NCI-H187 (cell line): Measurements from ENCODE around the gene MIGA2.

ENCODE experiments used
- DNase-seq, 2 experiments: peaks; one replicate each; lab custom pipeline; 2025; lab: John Stamatoyannopoulos, UW

MIGA2 gene

DNA sequence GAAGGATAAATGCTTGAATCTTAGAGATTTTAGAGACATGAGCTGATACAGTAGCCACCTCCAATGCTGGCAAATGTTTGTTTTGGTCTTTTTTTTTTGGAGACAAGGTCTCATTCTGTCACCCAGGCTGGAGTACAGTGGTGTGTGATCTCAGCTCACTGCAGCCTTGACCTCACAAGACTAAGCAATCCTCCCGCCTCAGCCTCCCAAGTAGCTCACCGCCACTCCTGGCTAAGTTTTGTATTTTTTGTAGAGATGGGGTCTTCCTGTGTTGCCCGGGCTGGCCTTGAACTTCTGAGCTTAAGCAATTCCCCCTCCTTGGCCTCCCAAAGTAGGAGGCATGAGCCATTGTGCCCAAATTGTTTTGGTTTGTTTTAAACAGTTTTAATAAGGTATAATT, 37.7 kb downstream of the MIGA2 start:
- no peak for DNase-seq

DNA sequence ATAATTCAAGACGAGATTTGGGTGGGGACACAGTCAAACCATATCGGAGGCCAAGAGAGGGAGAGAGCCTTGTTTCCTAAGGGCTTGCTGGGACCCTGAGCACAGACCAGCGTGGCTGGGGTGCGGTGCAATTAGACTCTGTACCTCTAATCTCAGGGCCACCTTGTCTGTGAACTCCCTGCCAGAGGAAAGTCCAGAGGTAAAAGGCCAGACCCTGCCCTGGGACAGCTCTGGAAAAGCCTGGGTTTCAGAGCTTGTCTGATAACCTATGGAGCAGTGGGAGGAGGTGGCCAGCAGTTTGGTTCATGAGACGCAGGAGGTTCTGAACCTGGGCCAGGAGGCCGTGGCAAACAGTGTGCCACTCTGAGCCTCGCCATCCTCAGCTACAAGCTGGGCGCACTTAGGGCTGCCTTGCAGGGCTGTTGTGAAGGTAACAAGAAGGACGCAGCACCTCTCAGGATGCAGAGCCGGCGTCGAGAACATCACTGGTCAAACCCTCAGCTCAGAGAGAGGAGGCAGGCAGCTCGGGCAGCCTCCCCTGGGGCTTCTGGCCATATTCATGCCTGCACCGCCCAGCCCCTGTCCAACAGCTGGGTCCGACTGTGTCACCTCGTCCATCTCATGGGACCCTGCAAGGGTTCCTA, 39.7 kb downstream of the MIGA2 start:
- DNase-seq: no peak

DNA sequence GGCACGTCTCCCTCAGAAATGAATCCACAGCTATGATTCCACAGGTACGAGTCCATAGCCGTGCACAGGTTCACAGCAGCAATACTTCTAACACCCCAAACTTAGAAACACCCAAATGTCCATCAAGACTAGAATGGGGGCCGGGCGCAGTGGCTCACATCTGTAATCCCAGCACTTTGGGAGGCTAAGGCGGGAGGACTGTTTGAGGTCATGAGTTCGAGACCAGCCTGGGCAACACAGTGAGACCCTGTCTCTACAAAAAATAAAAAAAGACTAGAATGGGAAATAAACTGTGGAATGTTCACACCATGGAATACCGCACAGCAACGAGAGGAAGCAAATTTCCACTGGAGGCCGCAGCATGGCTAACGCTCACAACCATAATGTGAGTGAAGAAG, 40.2 kb downstream of the MIGA2 start:
- DNase-seq: no peak

DNA sequence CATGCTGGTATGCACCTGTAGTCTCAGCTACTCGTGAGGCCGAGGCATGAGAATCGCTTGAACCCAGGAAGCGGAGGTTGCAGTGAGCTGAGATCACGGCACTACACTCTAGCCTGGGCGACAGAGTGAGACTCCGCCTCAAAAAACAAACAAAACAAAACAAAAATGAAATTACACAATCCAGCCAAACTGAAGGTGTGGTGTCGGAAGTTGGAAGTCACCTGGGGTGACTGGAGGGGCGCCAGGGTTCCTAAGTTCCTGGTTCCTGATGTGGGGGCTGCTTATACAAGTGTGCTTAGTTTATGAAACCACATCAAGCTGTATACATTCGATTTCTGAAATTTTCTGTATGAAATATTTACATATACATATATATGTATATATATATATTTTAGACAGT, 40.8 kb downstream of the MIGA2 start:
- no peak for DNase-seq

DNA sequence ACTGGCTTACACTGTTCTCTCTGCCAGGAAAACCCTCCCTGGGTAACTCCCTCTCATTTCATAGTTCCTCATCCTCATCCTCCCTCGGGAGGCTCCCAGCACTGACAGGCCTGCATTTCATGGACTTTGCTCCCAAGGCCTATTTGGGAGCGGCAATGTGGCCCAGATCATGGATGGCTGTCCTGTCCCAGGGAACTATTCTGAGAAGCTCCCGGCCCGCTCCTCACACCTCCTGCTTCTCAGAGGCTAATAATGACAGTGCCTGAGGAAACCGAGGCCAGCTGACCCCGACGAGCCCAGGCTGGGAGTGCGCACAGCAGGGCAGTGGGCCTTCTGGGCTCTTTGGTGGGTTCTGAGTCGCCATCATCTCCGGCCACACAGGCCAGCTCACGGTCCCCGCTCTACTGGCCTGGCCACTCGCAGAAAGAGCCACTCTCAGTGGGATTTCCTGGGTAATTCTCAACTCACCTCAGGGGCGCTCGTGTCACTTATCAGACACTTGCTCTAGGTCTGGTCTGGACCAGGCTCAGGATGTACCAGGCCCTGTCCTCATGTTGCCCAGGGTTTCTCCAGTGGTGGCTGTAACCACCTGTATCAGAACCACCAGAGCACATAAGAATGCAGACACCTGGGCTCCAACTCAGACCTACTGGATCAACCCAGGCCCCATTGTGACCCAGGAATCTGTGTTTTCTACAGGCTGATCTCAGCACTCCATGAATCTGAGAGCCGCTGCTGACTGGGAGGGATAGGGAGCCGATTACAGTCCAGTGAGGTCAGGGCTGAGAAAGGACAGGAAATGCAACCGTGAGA, 42.5 kb downstream of the MIGA2 start:
- no peak for DNase-seq

DNA sequence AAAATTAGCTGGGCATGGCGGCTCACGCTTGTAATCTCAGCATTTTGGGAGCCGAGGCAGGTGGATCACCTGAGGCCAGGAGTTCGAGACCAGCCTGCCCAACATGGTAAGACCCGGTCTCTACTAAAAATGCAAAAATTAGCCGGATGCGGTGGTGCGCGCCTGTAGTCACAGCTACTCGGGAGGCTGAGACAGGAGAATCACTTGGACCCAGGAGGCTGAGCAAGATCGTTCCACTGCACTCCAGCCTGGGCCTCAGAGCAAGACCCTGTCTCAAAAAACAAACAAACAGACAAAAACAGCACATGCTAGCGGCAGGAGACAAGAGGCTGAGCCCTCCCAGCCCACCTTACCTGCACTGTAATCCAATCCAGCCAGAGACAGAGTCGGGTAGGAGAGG, 43.4 kb downstream of the MIGA2 start:
- no peak for DNase-seq

DNA sequence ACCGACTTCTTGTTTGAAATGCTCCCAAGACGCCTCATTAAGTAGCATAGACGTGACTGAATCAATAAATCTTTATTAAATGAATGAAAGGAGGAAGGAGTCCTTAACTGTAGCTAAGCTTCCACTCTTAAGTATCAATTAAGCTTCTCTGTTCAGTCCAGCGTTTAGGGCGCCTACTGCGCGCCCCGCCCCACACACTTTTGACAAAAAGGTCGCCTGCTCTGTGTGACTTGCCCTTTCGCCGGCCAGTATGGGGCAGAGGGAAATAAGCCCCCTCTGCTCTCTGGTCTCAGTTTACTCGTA, 43.8 kb downstream of the MIGA2 start:
- no peak for DNase-seq

DNA sequence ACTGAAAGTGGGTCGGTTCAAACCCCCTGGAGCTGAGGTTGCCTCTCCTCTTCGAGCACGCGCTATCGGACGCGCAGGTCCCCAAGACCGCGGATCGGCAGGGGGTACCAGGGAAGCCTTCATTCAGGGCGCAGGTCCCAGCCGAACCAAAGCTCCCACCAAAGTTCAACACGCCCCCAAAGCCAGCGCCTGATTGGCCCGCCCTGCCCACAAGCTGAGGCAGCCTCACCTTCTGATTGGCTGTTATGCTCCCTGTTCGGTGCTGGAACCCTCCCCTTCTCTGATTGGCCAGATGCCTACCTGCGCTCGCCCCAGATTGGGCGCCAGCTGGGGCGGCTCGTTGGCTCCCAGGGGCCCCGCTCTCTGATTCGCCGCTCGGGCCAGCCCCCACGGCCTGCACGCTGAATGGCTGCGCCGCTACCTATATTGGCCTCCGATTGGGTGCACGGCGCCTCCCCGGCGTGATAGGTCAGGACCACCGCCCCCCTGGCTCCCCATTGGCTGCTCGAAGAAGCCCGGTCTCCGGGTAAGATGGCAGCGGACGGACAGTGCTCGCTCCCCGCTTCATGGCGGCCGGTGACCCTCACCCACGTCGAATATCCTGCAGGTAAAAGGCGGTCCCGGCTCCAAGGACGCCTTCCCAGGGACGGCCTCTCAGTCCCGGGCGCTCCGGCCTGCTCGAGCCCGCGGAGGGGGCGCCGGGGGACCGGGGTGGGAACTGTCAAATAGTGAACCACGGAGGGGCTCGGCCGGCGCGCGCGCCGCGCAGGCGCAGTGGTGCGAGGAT, 44.4 kb downstream of the MIGA2 start, which contains the start of gene DOLPP1:
Gene DOLPP1 (plus strand): TSS at position 511 of the 787 bp plus-strand sequence. CDS start 21 bp downstream, at position 532.
- peak; percentile 76 to 92 for DNase-seq

DNA sequence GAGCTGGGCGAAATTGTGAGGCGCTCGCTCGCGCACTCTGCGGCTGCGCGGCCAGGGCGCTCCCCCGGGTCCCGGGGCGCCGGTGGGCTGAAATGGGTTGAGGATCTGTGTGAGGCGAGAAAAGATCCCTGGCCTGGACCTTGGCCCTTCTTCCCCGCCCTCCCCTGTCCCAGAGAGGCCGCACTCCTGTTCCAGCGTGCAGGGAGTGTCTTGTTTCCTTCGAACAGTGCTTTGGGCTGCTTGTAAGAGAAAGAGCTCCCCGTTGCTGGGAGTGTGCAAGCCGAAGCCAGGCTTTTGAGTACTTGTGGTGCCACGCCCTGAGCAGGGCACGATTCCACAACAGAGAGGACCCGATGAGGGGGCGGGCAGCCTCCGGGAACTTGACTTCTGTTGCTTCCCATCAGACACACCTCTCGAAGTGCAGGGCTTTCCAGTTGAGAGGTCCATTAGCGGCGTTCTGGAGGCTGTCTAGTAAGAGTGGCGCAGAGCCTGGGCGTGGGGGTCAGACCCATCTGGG, 45.0 kb downstream of the MIGA2 start:
- no peak for DNase-seq

DNA sequence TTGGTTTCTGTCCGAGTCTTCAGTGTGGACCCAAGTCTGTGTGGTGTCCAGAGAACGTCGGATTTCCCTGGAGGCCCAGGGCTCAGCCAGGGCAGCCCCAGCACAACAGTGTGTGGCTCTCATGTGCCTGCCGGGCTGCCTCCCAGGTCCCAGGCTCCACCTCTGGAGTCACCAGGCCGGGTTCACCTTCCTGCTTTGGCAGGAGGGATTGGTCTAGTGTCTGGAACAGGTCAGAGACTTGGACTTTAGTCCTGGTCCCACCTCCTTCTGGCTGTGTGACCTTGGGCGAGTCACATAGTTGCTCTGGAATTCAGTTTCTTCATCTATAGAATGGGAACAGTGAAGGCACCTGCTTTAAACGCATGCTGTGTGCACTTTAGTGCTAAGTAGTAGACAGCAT, 47.7 kb downstream of the MIGA2 start:
- DNase-seq: no peak

DNA sequence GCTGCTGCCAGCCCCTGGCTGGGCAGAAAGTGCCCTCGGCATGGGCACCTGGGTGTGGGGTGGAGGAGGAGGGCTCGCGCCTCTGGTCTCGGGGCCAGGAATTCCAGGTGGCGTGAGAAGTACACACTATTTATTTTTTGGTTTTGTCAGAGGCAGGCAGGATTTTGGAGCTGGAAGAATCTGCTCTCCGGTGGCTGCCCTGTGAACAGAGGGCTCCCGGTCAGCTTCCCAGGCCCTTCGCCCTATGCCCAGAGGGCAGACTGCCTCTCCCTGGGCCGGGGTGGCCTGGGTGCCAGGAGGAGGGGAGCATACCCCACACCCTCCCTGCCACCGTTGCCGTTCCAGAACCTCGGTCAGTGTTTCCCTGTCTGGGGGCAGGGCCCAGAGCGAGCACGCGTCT, 52.8 kb downstream of the MIGA2 start:
- no peak for DNase-seq

DNA sequence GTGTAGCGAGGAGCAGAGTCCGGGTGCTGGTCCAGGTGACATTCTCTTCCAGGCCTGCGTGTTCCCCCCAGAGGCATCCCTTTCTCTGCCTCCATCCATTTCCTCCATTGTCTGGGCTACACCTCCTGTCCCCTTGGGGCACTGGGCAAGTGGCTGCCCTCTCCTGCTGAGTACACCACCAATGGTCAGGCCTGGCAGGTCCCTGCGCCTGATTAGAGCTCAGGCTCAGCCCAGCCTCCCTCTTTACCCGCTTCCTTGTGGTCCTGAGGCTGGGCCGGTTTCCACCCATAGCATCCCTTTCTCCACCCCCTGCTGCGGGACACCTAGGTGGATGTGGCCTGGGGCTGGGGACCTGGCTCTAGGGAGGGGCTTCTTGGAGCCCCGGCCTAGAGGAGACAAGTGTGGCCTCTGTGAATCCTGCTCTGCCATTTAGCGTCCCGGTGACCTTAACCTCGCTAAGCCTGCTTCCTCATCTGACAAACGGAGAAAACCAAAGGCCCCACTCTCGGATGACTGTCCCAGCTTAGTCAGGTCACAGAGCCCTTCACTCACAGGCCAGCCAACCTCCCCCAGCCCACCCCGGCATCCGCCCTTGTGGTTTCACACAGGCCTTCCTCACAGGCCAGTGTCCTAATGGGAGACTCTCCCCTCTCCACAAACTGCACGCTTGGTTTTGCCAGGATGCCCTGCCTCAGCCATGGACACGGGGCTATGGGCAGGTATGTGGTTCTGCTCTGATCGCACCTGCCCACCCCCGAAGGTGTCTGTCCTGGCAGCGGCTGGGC, 57.4 kb downstream of the MIGA2 start:
- DNase-seq: no peak

DNA sequence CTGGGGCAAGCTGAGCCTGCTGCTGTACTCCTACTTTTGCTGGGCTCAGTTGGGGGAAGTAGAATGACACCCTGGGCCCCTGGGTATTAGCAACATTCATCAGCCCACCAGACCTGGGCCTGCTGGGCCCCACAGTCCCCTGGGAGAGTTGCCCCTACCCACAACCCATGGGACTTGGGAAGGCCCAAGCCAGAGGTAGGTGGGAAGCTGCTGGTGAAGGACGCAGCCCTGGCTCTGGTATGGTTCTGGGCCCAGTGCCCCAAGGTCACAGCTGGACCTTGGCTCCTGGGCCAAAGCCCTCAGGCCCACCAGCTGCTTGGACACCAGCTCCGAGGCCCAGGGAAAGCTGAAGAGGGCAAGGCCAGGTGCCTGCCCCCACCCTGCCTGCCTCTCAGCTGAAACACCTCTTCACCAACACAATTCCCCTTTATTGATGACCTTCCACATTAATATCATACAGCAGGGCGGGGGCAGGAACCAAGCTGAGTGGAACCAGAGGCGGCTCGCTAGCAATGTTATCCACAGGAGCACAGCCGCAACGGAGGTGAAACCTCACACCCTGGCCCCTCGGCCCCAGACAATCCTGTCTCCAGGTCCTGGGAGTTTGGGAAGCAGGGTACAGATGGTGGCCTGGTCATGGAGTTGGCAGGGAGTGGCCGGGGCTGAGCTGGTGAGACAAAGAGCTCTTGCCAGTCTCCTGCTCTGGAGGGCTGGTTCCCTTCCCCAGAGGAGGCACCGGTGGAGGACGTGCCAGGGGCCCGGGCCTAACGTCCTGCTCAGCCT, 58.2 kb downstream of the MIGA2 start:
- no peak for DNase-seq

DNA sequence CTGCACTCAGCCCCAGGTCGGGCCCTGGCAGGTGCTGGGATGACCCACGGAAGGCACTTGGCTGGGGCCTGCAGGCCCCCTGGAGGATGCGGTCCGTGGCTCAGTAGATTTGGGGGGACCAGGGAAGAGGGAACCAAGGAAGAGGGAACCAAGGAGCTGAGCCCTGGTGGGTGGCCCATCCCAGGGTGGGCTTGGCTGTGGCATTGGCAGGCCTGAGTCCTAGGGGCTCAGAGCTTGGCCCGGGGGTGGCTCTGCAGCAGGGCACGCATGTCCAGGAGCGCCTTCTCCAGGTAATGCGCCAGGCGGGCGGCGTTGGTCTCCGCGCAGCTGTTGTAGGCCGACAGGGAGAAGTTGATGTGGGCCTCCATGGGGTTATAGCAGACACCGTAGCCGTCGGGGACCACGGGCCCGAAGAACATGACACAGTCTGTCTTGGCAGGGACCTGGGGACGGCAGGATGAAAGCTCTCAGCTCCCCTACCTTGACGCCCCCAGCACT, 58.8 kb downstream of the MIGA2 start:
- DNase-seq: no peak

DNA sequence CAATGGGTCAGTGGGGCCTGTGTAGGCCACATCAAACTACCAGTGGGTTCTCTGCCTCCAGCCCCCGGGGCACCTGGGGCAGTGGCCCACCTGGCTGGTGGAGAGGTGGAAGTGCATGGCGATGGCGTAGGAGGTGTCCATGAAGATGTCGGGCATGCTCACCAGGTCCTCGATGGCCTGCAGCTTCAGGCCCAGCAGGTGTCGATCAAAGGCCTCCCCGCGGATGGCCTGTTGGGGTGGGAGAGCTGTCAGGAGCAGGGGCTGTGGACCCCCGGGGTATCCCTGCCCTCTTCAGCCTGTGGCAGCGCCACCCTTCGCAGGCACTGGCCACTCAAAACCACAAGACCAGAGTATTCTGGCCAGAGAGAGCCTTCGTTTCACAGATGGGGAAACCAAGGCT, 59.5 kb downstream of the MIGA2 start:
- no peak for DNase-seq

DNA sequence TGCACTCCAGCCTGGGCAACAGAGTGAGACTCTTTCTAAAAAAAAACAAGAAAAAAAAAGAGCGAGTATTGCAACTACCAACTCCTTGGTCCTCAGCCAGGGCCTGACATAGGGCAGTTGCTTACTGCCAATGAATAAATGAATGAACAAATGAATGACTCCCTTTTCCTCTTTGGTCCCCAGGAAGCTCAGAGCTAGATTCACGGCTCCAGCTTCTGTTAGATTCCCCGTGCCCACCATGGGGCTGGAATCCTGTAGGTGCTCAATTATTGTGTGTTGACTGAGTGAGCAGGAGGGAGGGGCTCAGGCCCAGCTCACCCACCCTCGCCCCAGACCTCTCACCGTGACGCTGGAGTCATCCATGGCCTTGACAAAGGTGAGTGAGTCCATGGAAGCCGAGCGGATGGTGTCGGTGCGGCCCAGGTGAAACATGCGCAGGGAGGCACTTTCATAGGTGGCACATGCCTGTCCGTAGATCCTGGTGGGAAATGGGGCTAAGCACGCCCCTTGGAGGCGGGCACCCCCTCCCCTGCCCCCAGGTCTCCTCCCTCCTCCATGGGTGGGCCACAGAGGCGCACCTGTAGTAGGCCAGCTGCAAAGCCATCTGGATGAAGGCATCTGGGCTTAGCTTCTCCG, 61.4 kb downstream of the MIGA2 start:
- DNase-seq: no peak

DNA sequence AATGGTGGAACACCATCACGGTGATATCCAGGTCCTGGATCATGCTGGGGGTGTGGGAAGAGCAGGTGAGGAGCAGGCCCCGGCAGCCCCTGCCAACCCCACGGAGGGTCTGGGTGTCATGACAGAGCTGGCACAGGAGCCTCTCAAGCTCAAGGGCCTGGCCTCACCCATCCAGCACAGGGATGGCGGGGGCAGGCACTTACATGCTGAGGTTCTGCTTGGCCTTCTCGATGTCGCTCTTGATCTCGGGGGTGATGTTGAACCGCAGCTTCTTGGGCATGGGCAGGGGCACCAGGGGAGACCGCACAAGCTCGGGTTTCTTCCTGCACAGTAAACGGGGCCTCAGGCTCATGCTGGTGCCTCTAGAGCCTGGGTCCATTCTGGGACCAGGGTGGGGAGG, 61.9 kb downstream of the MIGA2 start:
- no peak for DNase-seq

DNA sequence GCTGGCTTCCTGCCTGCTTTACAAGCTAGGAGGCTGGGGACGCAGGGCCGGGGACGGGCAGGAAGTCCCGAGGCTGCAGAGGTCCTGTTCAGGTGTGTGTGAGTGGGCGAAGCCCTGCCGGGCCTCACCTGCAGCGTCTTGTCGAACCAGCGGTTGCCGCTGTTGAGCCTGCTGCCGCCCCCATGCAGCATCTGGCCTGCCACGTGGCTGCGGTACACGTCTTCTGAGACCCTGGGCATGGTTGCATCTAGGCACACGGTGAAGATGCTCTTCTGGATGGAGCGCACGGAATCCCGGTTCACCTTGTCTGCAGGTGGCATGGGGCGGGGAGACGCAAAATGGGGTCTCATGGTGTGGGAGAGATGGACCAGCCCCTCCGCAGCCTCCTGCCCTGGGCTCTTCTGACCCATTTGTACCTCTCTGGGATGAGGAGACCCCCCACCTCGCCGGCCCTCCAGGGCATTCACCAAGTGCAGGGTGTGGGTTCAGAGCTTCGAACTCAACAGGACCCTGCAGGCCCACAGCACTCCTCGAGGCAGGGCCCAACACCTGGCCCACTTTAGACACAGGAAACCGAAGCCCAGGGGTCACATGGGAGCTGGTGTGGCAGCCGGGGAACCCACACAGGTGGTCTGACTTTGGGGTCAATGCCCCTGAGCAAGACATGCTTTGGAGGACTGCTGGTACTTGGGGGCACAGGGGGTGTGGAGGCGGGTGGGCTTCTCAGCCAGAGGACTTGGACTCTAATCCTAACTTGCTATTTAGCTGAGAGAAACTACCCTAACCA, 64.2 kb downstream of the MIGA2 start:
- no peak for DNase-seq

DNA sequence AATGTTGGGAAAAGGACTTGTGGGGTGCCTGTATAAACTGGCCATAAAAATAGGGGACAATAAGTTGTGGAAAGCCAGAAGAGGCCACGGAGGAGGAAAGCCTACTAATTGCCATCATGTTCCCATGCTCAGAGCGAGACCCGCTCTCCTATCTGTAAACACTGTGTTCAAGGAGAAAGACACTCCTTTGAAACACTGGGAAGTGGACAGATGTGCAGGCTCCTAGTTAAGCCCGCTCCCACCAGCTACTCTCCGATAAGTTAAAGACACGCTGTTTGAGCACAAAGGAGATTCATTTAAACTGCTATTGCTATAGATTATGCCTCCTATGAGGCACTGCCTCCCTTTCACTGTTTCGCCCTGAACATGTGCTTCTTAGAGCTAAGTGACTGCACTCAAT, 64.9 kb downstream of the MIGA2 start:
- no peak for DNase-seq

DNA sequence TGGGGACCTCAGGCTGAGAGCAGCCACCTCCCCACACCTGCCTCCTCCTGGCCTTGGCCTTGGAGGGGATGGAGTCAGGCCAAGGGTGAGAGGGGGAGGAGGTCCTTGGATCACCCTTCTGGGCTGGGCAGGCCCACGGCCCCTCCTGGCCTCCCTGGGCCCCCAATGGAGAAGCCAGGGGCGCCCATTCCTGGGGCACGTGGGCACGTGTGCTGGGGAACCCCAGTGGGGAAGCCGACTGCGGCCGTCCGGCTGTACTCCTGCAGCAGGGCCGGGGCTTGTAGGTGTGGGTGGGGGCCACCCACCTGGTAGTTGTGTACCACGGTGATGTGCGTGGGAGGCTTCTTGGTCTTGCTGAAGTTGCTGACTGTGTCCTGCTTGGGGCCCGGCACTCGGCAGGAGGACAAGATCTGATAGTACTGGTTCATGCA, 65.7 kb downstream of the MIGA2 start:
- no peak for DNase-seq
